Tibial artery (tissue), 4 donors: ENCODE data around the gene FUOM.

Source experiments
- DNase-seq, 2 donors: peaks; one replicate each; pipeline ENCODE4 v3.0.0-alpha.2; 2019
- H3K27ac ChIP-seq, 2 donors: fragments of 200-600 bp; sonication (generic) in 1 of 2; 1 replicate in 1 of 2; 2 replicates in 1 of 2; pipeline ENCODE4 v1.5.1; 2018 to 2019; ENCODE audit warnings: mild to moderate bottlenecking in 1 of 2
- H3K27me3 ChIP-seq, 2 donors: fragments of 200-600 bp; sonication (generic) in 1 of 2; one replicate each; pipeline versions ENCODE4 v1.5.1 to v1.6.0; 2016 to 2019
- H3K36me3 ChIP-seq, 3 donors: fragments of 200-600 bp; sonication (generic) in 2 of 3; one replicate each; pipeline ENCODE4 v1.5.1; 2016 to 2019; ENCODE audit warnings: mild to moderate bottlenecking in 2 of 3
- H3K4me1 ChIP-seq, 4 donors: fragments of 200-600 bp; sonication (generic) in 2 of 4; 1 replicate in 3 of 4; 2 replicates in 1 of 4; pipeline ENCODE4 v1.5.1; 2016 to 2019
- H3K4me3 ChIP-seq, 2 donors: fragments of 200-600 bp; sonication (generic) in 1 of 2; 1 replicate in 1 of 2; 2 replicates in 1 of 2; pipeline ENCODE4 v1.5.1; 2018 to 2019; ENCODE audit warnings: mild to moderate bottlenecking in 2 of 2
- H3K9me3 ChIP-seq, 3 donors: fragments of 200-600 bp; sonication (generic) in 1 of 3; one replicate each; pipeline ENCODE4 v1.5.1; 2016 to 2019
- intact Hi-C: fragments of 100-400 bp; cut with DNase I; formaldehyde crosslinking; loops from one replicate; pipeline ENCODE4 v1.15.0; 2023; ENCODE audit warnings: low total_unique reads
- TF ChIP-seq, protein P1 (sequence below), 2 experiments: fragments of 200-600 bp in 1 of 2; fragments of 450-650 bp in 1 of 2; IDR thresholded peaks; one replicate each; pipeline ENCODE4 v1.5.1; 2017 to 2019; ENCODE audit warnings: antibody characterized with exemption in 2 of 2, mild to moderate bottlenecking in 1 of 2, moderate library complexity in 1 of 2

FUOM gene

DNA sequence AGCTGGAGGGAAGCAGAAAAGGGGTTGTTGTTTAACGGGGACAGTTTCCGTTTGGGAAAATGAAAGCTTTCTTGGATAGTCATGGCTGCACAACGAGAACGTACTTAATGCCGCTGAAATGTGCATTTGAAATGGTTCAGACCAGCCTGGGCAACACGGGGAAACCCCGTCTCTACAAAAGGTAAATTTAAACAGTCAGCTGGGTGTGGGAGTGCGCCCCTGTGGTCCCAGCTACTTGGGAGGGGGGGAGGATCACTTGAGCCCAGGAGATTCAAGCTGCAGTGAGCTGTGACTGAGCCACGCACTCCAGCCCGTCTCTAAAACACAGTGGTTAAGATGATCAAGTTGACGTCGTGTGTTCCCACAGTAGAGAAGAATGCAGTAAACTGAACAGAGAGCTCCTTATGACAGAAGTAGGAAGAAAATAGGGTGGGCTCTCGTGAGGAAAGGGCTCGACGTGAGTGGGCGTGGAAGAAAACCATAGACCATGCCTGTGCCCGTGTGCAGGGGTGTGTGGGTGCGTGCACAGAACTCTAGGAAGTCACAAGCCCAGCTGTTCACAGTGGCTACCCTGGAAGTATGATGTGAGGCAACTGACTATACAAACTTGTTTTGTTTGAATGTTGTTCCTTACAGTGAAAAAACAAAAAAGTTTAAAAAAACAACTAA is 4.1 kb upstream of the FUOM start:
- intact Hi-C loops, result no loop called here
- Histone ChIP-seq H3K4me1 (peaks cover 0 to 10% (median 9%) of the 10 kb centered on the region in 4 donors), H3K4me3 (no peak overlapping the region), H3K9me3 (no peaks in the 10 kb centered on the region), H3K27ac (no peak overlapping the region), H3K27me3 (peaks cover 0 to under 1% of the 10 kb centered on the region in 2 donors), H3K36me3 (peaks cover 24 to 58% (median 52%) of the 10 kb centered on the region in 3 donors)
- TF ChIP-seq, protein P1, sequence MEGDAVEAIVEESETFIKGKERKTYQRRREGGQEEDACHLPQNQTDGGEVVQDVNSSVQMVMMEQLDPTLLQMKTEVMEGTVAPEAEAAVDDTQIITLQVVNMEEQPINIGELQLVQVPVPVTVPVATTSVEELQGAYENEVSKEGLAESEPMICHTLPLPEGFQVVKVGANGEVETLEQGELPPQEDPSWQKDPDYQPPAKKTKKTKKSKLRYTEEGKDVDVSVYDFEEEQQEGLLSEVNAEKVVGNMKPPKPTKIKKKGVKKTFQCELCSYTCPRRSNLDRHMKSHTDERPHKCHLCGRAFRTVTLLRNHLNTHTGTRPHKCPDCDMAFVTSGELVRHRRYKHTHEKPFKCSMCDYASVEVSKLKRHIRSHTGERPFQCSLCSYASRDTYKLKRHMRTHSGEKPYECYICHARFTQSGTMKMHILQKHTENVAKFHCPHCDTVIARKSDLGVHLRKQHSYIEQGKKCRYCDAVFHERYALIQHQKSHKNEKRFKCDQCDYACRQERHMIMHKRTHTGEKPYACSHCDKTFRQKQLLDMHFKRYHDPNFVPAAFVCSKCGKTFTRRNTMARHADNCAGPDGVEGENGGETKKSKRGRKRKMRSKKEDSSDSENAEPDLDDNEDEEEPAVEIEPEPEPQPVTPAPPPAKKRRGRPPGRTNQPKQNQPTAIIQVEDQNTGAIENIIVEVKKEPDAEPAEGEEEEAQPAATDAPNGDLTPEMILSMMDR (IDR thresholded peaks at IDR 0.05), result no peak
- DNase-seq, result no peak

DNA sequence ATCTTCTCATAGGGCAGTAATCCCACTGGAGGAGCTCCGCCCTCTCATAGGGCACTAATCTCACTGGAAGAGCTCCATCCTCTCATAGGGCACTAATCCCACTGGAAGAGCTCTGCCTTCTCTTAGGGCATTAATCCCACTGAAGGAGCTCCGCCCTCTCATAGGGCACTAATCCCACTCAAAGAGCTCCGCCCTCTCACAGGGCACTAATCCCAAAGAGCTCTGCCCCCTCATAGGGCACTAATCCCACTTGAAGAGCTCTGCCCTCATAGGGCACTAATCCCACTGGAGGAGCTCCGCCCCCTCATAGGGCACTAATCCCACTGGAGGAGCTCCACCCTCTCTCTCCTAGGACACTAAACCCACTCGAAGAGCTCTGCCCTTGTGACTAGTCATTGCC is 3.4 kb upstream of the FUOM start:
- Histone ChIP-seq H3K27ac (no peak overlapping the region), H3K4me3 (no peak overlapping the region), H3K4me1 (peaks cover 0 to 17% (median 15%) of the 10 kb centered on the region in 4 donors), H3K9me3 (no peaks in the 10 kb centered on the region), H3K36me3 (peaks cover 18 to 51% (median 45%) of the 10 kb centered on the region in 3 donors), H3K27me3 (peaks cover 0 to 3% of the 10 kb centered on the region in 2 donors)
- TF ChIP-seq, protein P1 (IDR thresholded peaks at IDR 0.05), result no peak
- no peak for DNase-seq
- intact Hi-C loops, result no loop called here

DNA sequence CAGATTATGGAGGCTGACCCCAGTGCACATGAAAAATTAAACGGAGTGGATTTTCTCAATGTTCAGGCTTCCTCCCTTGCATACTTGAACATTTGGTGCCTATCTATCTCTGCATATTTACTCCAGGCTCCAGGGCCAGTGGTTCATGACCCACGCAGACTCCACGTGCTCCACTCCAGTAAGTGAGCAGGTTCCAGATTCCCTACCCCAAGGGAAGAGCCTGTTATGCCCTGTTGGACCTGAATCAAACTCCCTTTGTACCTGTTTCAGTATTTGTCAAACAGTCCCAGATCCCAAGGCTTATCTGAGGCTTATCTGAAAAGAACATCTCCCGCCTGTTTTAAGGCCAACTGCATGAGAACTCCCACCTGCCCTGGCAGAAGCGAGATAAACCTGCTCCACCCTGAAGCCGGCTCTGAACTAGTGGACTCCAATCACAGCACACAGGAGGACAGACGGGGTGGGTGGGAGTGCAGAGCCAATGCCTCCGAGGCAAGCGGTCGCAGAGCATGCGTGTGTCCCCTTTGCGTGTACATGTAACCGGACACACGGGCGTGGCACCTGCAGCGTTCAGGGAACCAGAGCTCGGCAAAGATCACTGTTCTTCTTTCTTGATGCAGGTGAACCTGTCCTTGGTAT is 2.3 kb upstream of the FUOM start:
- no peak overlapping the region for H3K4me3 ChIP-seq
- peaks cover 12 to 39% (median 37%) of the 10 kb centered on the region in 3 donors for H3K36me3 ChIP-seq
- no peak for DNase-seq
- peaks cover 0 to 3% of the 10 kb centered on the region in 2 donors for H3K27me3 ChIP-seq
- TF ChIP-seq, protein P1 (IDR thresholded peaks at IDR 0.05), result no peak
- intact Hi-C loops, result no loop called here
- H3K27ac ChIP-seq, result no peak overlapping the region
- no peaks in the 10 kb centered on the region for H3K9me3 ChIP-seq
- H3K4me1 ChIP-seq, result peaks cover 0 to 24% (median 16%) of the 10 kb centered on the region in 4 donors

DNA sequence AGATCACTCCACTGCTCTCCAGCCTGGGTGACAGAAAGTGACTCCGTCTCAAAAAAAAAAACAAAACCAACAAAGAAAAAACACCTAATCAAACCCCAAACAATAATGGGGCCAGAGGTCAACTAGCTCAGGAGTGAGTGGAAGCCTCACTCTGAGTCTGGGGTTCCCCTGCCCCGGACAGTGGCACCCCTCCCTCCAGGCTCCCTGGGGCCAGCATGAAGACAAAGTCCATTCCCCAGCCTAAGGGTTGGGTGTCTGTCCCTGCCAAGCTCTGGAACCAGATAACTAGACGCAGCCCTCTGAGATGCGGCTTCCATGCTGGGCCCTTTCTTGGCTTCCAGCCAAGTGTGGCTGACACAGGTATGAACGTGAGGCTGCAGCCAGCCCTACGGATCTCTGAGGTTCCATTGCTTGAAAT is 1.7 kb upstream of the FUOM start:
- peaks cover 0 to 5% of the 10 kb centered on the region in 2 donors for H3K27me3 ChIP-seq
- no peak overlapping the region for H3K4me3 ChIP-seq
- H3K27ac ChIP-seq, result no peak overlapping the region
- TF ChIP-seq, protein P1 (IDR thresholded peaks at IDR 0.05), result no peak
- intact Hi-C loops, result no loop called here
- DNase-seq, result no peak
- peaks cover 6 to 34% (median 33%) of the 10 kb centered on the region in 3 donors for H3K36me3 ChIP-seq
- peaks cover 0 to 26% (median 16%) of the 10 kb centered on the region in 4 donors for H3K4me1 ChIP-seq
- H3K9me3 ChIP-seq, result no peaks in the 10 kb centered on the region

DNA sequence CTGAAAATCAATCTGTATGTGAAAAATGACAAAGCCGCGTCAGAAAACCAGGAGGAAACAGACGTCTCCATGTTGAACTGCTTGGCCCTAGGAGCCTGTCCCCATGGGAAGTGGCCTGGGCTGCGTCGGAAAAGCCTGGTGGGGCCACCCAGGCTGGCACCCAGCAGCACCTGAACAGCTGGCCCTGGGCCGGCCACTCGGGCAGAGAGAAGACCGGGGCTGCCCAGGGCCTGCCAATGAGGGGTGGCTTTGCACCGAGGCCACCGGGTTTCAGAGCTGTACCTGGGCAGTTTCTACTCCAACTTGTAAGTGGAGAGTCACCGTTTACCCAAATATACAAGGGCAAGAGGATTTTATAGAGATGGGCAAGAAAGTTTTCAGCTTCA is 1.1 kb upstream of the FUOM start:
- H3K9me3 ChIP-seq, result no peaks in the 10 kb centered on the region
- TF ChIP-seq, protein P1 (IDR thresholded peaks at IDR 0.05), result no peak
- H3K27me3 ChIP-seq, result peaks cover 0 to 5% of the 10 kb centered on the region in 2 donors
- DNase-seq, result no peak
- no peak overlapping the region for H3K4me3 ChIP-seq
- peaks cover 0 to 26% (median 16%) of the 10 kb centered on the region in 4 donors for H3K4me1 ChIP-seq
- peaks cover 0 to 28% (median 26%) of the 10 kb centered on the region in 3 donors for H3K36me3 ChIP-seq
- no peak overlapping the region for H3K27ac ChIP-seq
- intact Hi-C loops, result no loop called here
